Measurements from ENCODE around the gene CD38. TPM values are rescaled to one million over a fixed set of nuclear protein-coding genes. Genes with fewer than 3 reads are reported as not detected.

Gene CD38
- total RNA-seq, 1 experiment from 2014 or later: 0.07 TPM

GRCh38 chr4:15891312-15891711 lies 113.2 kb downstream of the CD38 start:
- H2BK120ac ChIP-seq (ENCODE audit: low read depth, low read length, poor library complexity, severe bottlenecking): no peak overlapping the region
- no peak for DNase-seq
- H3K4me1 ChIP-seq (ENCODE audit: insufficient read depth, low read length): no peaks in the 10 kb centered on the region; the same call in 1 of the 2 replicates
- H3K14ac ChIP-seq (ENCODE audit: insufficient read depth, low read length): no peak overlapping the region
- H3K56ac ChIP-seq (ENCODE audit: insufficient read length, low read depth, low read length): no peak overlapping the region
- H3K27me3 ChIP-seq (ENCODE audit: insufficient read depth, low read length): no peaks in the 10 kb centered on the region
- no peak overlapping the region for H3K4me2 ChIP-seq (ENCODE audit: insufficient read depth, insufficient read length, low read length)
- no peak overlapping the region for H3K23ac ChIP-seq (ENCODE audit: insufficient read length, low read depth, low read length)
- H3K27ac ChIP-seq (ENCODE audit: insufficient read length, low read depth, low read length): no peak overlapping the region
- H2AFZ ChIP-seq (ENCODE audit: low read length): no peak overlapping the region
- H3T11ph ChIP-seq (ENCODE audit: low read length): no peak overlapping the region
- no peaks in the 10 kb centered on the region for H3K9me3 Mint-ChIP-seq
- no peak overlapping the region for H2AK5ac ChIP-seq (ENCODE audit: insufficient read length, low read length)
- no peak overlapping the region for H3K4me3 Mint-ChIP-seq
- H3K79me2 ChIP-seq (ENCODE audit: insufficient read depth, low read length): no peaks in the 10 kb centered on the region
- peaks cover 2 to 13% of the 10 kb centered on the region in 2 experiments; a peak in 3 of 4 replicates for H3K4me1 Mint-ChIP-seq
- TF ChIP-seq, protein P1, sequence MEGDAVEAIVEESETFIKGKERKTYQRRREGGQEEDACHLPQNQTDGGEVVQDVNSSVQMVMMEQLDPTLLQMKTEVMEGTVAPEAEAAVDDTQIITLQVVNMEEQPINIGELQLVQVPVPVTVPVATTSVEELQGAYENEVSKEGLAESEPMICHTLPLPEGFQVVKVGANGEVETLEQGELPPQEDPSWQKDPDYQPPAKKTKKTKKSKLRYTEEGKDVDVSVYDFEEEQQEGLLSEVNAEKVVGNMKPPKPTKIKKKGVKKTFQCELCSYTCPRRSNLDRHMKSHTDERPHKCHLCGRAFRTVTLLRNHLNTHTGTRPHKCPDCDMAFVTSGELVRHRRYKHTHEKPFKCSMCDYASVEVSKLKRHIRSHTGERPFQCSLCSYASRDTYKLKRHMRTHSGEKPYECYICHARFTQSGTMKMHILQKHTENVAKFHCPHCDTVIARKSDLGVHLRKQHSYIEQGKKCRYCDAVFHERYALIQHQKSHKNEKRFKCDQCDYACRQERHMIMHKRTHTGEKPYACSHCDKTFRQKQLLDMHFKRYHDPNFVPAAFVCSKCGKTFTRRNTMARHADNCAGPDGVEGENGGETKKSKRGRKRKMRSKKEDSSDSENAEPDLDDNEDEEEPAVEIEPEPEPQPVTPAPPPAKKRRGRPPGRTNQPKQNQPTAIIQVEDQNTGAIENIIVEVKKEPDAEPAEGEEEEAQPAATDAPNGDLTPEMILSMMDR (conservative IDR thresholded peaks at IDR 0.05): no peak
- H2BK12ac ChIP-seq (ENCODE audit: insufficient read length, low read depth, low read length): no peak overlapping the region
- no peaks in the 10 kb centered on the region for H4K20me1 ChIP-seq (ENCODE audit: control insufficient read depth, insufficient read depth, insufficient read length)
- H3K79me1 ChIP-seq (ENCODE audit: insufficient read depth, low read depth, low read length, poor library complexity, severe bottlenecking): no peaks in the 10 kb centered on the region
- H3K23me2 ChIP-seq (ENCODE audit: insufficient read length, low read depth, low read length, poor library complexity, severe bottlenecking): no peaks in the 10 kb centered on the region
- H3K27ac Mint-ChIP-seq: no peak overlapping the region
- H2BK20ac ChIP-seq (ENCODE audit: low read depth, low read length, poor library complexity, severe bottlenecking): no peak overlapping the region
- no peak overlapping the region for H2BK15ac ChIP-seq (ENCODE audit: low read depth, low read length)
- no peak overlapping the region for H3K9ac ChIP-seq (ENCODE audit: extremely low read depth, insufficient read length, low read length)
- no peak overlapping the region for H4K5ac ChIP-seq (ENCODE audit: insufficient read length, low read depth, low read length)
- H3K9me3 ChIP-seq (ENCODE audit: control insufficient read depth, low read depth, low read length): no peaks in the 10 kb centered on the region
- H4K91ac ChIP-seq (ENCODE audit: insufficient read length, low read depth, low read length): no peak overlapping the region
- H2BK5ac ChIP-seq (ENCODE audit: insufficient read length, low read length): no peak overlapping the region
- no peak overlapping the region for H3K4ac ChIP-seq (ENCODE audit: low read depth, low read length)
- no peaks in the 10 kb centered on the region; the same call in 1 of the 2 replicates for H3K27me3 Mint-ChIP-seq (ENCODE audit: low read depth)
- no CpG with 5 or more reads among the region's 4 CpGs for WGBS (ENCODE audit: extremely low coverage, insufficient read length, low lambda C conversion rate)
- H3K36me3 Mint-ChIP-seq (ENCODE audit: insufficient read depth in 1 of 3, low read depth in 3 of 3): no peaks in the 10 kb centered on the region
- no peak overlapping the region for H4K8ac ChIP-seq (replicated peaks; ENCODE audit: insufficient read length, low read depth, low read length)
- H3K18ac ChIP-seq (ENCODE audit: insufficient read length, low read depth, low read length): no peak overlapping the region

Data from H9 (cell line).